Measurements from ENCODE around the gene COL7A1. TPM values are rescaled to one million over a fixed set of nuclear protein-coding genes. Genes with fewer than 3 reads are reported as not detected.

COL7A1 gene
- total and polyA plus RNA-seq, 4 donors, result 4.3 to 18.7 (median 8.5) TPM

DNA sequence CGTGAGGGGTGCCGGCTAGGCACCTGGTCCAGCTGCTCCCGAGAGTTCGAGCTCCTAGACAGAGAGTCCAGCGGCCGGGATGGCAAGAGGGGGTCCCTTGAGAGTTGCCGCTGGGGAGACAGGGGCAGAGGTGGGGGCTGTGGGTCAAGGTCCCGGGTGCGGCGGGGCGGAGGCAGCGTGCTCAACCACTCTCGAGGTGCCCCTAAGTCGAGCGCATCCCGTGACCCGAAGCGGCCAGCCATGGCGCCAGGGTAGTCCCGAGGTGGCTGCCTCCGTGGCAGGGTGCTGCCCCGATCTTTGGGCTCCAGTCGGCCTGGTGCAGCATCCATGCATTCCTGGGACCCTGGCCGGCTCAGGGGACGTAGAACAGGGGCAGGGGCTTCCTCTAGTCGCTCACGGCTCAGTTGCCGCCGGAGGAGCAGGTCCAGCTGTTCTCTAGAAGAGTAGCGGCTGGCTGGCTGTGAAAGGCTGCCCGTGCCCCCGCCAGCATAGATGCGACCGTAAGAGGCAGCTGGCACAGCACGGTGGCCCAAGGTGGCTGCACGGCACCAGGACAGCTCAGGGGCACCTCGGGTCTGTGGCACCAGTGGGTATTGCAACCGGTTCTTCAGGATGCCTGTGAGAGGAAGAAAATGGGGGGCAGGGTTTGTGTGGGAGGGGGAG, 44.9 kb upstream of the COL7A1 start:
- DNase-seq (no peak), ATAC-seq (ENCODE audit: insufficient read depth, low FRiP score) (no peak)
- Histone ChIP-seq H3K36me3 (ENCODE audit: control insufficient read depth in 4 of 4, insufficient read depth in 4 of 4, low read length in 4 of 4) (no peaks in the 10 kb centered on the region), H3K9ac (ENCODE audit: insufficient read depth in 1 of 2, low read length in 2 of 2) (no peak overlapping the region), H3K9me3 (ENCODE audit: control insufficient read depth in 4 of 4, insufficient read depth in 3 of 4, low read length in 3 of 4) (no peaks in the 10 kb centered on the region), H3K27me3 (ENCODE audit: control insufficient read depth in 3 of 3, insufficient read depth in 3 of 3, low read length in 2 of 3) (no peaks in the 10 kb centered on the region), H3K27ac (ENCODE audit: low read depth in 1 of 2, low read length in 1 of 2) (no peak overlapping the region), H3K4me3 (no peak overlapping the region), H3K4me1 (ENCODE audit: control insufficient read depth in 5 of 5, insufficient read depth in 5 of 5, low read length in 5 of 5) (peaks cover 0 to 16% (median 0%) of the 10 kb centered on the region in 5 donors)
- TF ChIP-seq, protein P1, sequence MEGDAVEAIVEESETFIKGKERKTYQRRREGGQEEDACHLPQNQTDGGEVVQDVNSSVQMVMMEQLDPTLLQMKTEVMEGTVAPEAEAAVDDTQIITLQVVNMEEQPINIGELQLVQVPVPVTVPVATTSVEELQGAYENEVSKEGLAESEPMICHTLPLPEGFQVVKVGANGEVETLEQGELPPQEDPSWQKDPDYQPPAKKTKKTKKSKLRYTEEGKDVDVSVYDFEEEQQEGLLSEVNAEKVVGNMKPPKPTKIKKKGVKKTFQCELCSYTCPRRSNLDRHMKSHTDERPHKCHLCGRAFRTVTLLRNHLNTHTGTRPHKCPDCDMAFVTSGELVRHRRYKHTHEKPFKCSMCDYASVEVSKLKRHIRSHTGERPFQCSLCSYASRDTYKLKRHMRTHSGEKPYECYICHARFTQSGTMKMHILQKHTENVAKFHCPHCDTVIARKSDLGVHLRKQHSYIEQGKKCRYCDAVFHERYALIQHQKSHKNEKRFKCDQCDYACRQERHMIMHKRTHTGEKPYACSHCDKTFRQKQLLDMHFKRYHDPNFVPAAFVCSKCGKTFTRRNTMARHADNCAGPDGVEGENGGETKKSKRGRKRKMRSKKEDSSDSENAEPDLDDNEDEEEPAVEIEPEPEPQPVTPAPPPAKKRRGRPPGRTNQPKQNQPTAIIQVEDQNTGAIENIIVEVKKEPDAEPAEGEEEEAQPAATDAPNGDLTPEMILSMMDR (IDR thresholded peaks at IDR 0.05; ENCODE audit: control extremely low read depth, extremely low read depth), result no peak
- 87 to 91% methylated on average over 36 to 38 of the region's 38 CpGs for WGBS, 2 donors

DNA sequence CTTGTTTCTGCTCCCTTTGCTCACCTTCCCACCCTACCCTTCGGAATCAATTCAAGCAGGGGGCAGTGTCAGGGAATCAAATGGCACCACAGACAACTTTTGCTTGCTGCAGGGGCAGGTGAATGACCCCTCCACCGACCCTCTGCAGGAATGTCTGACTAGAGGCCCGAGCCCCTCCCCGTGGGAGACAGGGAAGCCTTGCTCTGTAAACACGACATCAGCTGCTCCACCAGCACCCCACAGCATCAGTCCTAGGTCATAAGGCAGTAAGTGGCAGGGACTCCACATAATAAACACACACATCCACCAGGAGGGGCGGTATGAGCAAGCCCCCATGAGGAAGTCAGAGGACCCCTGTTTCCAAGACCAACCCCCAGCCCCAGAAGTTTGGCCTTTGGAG, 42.2 kb upstream of the COL7A1 start:
- ATAC-seq (ENCODE audit: insufficient read depth, low FRiP score), result no peak
- DNase-seq, result no peak
- peaks cover 0 to 9% (median 3%) of the 10 kb centered on the region in 4 donors for H3K36me3 ChIP-seq (ENCODE audit: control insufficient read depth in 4 of 4, insufficient read depth in 4 of 4, low read length in 4 of 4)
- H3K4me1 ChIP-seq (ENCODE audit: control insufficient read depth in 5 of 5, insufficient read depth in 5 of 5, low read length in 5 of 5), result peaks cover 0 to 26% (median 3%) of the 10 kb centered on the region in 5 donors
- TF ChIP-seq, protein P1 (IDR thresholded peaks at IDR 0.05; ENCODE audit: control extremely low read depth, extremely low read depth), result no peak
- H3K27me3 ChIP-seq (ENCODE audit: control insufficient read depth in 3 of 3, insufficient read depth in 3 of 3, low read length in 2 of 3), result no peaks in the 10 kb centered on the region
- no peak overlapping the region for H3K9ac ChIP-seq (ENCODE audit: insufficient read depth in 1 of 2, low read length in 2 of 2)
- no peak overlapping the region for H3K27ac ChIP-seq (ENCODE audit: low read depth in 1 of 2, low read length in 1 of 2)
- H3K4me3 ChIP-seq, result no peak overlapping the region
- H3K9me3 ChIP-seq (ENCODE audit: control insufficient read depth in 4 of 4, insufficient read depth in 3 of 4, low read length in 3 of 4), result no peaks in the 10 kb centered on the region
- 72 to 84% methylated on average over 6 of the region's 6 CpGs for WGBS, 2 donors

DNA sequence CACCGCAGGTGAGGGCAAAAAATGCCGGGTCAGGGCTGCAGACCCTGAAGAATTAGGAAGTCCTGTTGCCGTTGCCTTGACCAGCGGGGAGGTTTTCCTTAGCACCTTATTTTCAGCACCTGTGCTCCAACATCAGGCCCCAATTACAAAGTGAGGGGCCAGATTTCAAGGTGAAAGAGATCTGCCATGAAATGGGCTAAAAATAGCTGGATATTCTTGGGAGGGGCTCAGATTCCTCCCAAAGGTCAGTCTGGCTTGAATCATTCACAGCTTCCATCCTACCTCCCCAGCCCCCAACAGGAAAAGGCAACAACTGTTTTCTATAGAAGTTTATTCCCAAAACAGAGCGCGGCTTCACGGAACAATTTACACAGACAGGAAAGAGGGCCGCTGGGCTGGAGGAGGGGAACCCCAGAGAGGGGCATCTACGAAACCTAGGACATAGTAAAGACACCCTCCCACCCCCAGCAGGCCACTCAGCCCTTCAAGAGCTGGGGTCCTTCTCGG, 41.1 kb upstream of the COL7A1 start:
- no peaks in the 10 kb centered on the region for H3K9me3 ChIP-seq (ENCODE audit: control insufficient read depth in 4 of 4, insufficient read depth in 3 of 4, low read length in 3 of 4)
- peak overlapping the region; percentile 38 for H3K4me3 ChIP-seq
- TF ChIP-seq, protein P1 (IDR thresholded peaks at IDR 0.05; ENCODE audit: control extremely low read depth, extremely low read depth), result no peak
- WGBS, 2 donors, result 37 to 40% methylated on average over 10 of the region's 10 CpGs
- peak overlapping the region in 1 of 2 donors; percentile 24 for H3K9ac ChIP-seq (ENCODE audit: insufficient read depth in 1 of 2, low read length in 2 of 2)
- no peaks in the 10 kb centered on the region for H3K27me3 ChIP-seq (ENCODE audit: control insufficient read depth in 3 of 3, insufficient read depth in 3 of 3, low read length in 2 of 3)
- peaks cover 0 to 26% (median 3%) of the 10 kb centered on the region in 5 donors for H3K4me1 ChIP-seq (ENCODE audit: control insufficient read depth in 5 of 5, insufficient read depth in 5 of 5, low read length in 5 of 5)
- H3K27ac ChIP-seq (ENCODE audit: low read depth in 1 of 2, low read length in 1 of 2), result peak overlapping the region; percentile 53 to 85
- peaks cover 0 to 19% (median 6%) of the 10 kb centered on the region in 4 donors for H3K36me3 ChIP-seq (ENCODE audit: control insufficient read depth in 4 of 4, insufficient read depth in 4 of 4, low read length in 4 of 4)
- ATAC-seq (ENCODE audit: insufficient read depth, low FRiP score) (no peak), DNase-seq (peak in 2 of 3 donors; percentile 34 to 41)

Measured in lung (tissue), 12 donors.